ENCODE measurements around the gene SGK2.

DNA sequence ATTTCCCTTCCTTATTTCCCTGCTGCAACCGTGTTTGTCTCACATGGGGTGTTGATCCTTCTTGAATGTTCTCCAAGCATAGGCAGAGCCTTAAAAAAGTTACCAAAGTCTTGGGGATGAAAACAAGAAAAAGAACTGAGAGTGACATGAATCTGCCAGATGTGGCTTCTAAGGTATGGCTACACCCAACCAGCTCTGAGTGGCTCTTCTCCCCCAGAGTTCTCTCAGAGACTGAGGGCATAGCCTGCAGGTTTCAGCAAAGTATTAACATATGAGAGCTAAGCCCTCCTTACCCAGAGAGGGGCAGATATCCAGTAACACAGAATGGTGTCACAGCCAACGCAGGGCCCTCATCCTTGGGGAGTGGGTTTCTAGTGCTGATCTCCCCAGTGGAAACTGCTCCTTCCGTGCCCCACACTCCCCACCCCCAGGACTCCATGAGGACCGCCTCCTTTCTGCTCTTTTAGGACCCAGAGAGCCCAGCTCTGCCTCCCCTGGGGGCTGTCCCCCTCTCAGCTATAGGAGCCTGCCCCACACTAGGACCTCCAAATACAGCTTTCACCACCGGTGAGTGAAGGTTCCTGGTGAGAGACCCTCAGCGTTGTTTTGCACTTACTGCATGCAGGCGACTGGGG is 23.3 kb upstream of the SGK2 start:
- TF ChIP-seq CTCF (IDR thresholded peaks at IDR 0.05) (no peak), EZH2 (IDR thresholded peaks at IDR 0.05; ENCODE audit: borderline replicate concordance, insufficient read depth, low read depth, low read length, poor library complexity, severe bottlenecking) (no peak)
